Right lobe of liver (tissue), 6 donors: ENCODE measurements around the gene ULK4. TPM values are rescaled to one million over a fixed set of nuclear protein-coding genes. Genes with fewer than 3 reads are reported as not detected.

Experiments
- ATAC-seq, 4 donors: fragments of 200-7000 bp; cut with Tn5 transposase; one replicate each; pipeline ENCODE4 v1.9.1; 2020; ENCODE audit warnings: mild to moderate bottlenecking in 4 of 4, moderate library complexity in 4 of 4
- DNase-seq, 3 donors: peaks; one replicate each; pipeline ENCODE4 v3.0.0-alpha.2; 2020
- H3K27ac ChIP-seq, 3 donors: fragments of 200-600 bp; one replicate each; pipeline ENCODE4 v1.8.0; 2022
- H3K27me3 ChIP-seq, 2 donors: fragments of 200-600 bp; one replicate each; pipeline ENCODE4 v1.8.0; 2022
- H3K36me3 ChIP-seq, 4 donors: fragments of 200-600 bp; sonication (generic) in 1 of 4; one replicate each; pipeline versions ENCODE4 v1.5.1 to v1.8.0; 2017 to 2022; ENCODE audit warnings: control low read depth in 1 of 4
- H3K4me1 ChIP-seq, 4 donors: fragments of 200-600 bp; sonication (generic) in 1 of 4; one replicate each; pipeline versions ENCODE4 v1.5.1 to v1.8.0; 2017 to 2022; ENCODE audit warnings: control low read depth in 1 of 4
- H3K4me3 ChIP-seq, 3 donors: fragments of 200-600 bp; one replicate each; pipeline ENCODE4 v1.8.0; 2022
- H3K9me3 ChIP-seq, 4 donors: fragments of 200-600 bp; sonication (generic) in 1 of 4; one replicate each; pipeline versions ENCODE4 v1.5.1 to v1.8.0; 2017 to 2022; ENCODE audit warnings: control low read depth in 1 of 4
- POLR2A ChIP-seq: fragments of 450-650 bp; IDR thresholded peaks from one replicate; pipeline ENCODE4 v1.6.1; 2017; ENCODE audit warnings: antibody characterized with exemption, mild to moderate bottlenecking
- WGBS: methylation state at CpG from one replicate; pipeline ENCODE4 v1.1.6; 2018; ENCODE audit warnings: low coverage, low lambda C conversion rate; ENCODE audit not compliant: insufficient coverage; ENCODE audit errors: missing lambda C conversion rate; 5-methylcytosine and 5-hydroxymethylcytosine counted together
- intact Hi-C, 2 donors: fragments of 100-400 bp; cut with DNase I; formaldehyde crosslinking; loops; one replicate each; pipeline versions ENCODE4 v1.11.2 to v1.14.1; 2022
- total RNA-seq, 6 experiments: library from RNA; depleted of rRNA in 2 of 6; stranded (reverse); fragments of >200 nt in 2 of 6; fragmentation: NEBNext Ultra II Directional in 3 of 6; extraction: Animal tissue kit (Norgen Biotek cat#: 25700) in 3 of 6; gene quantifications; one replicate each; pipeline versions ENCODE4 v1.1.0 to v1.2.4, GENCODE V29; 2016 to 2023
- TF ChIP-seq, protein P1 (sequence below), 4 donors: fragments of 200-600 bp in 3 of 4; fragments of 450-650 bp in 1 of 4; IDR thresholded peaks; one replicate each; pipeline versions ENCODE4 v1.5.1 to v1.8.0; 2016 to 2022; ENCODE audit warnings: antibody characterized with exemption in 4 of 4, mild to moderate bottlenecking in 2 of 4
- donor health status: DM: no; HTN: yes; CAD: no.
- donor health status: DM: no; HTN: no; CAD: no.
- donor health status: DM: no; HTN: no; CAD: no.
- donor health status: DM: no; HTN: yes; CAD: no.
- donor health status: DM: no; HTN: yes; CAD: no.

The ULK4 gene
- total RNA-seq, 6 experiments from 2014 or later = 2.8 to 5.6 (median 4.9) TPM

DNA sequence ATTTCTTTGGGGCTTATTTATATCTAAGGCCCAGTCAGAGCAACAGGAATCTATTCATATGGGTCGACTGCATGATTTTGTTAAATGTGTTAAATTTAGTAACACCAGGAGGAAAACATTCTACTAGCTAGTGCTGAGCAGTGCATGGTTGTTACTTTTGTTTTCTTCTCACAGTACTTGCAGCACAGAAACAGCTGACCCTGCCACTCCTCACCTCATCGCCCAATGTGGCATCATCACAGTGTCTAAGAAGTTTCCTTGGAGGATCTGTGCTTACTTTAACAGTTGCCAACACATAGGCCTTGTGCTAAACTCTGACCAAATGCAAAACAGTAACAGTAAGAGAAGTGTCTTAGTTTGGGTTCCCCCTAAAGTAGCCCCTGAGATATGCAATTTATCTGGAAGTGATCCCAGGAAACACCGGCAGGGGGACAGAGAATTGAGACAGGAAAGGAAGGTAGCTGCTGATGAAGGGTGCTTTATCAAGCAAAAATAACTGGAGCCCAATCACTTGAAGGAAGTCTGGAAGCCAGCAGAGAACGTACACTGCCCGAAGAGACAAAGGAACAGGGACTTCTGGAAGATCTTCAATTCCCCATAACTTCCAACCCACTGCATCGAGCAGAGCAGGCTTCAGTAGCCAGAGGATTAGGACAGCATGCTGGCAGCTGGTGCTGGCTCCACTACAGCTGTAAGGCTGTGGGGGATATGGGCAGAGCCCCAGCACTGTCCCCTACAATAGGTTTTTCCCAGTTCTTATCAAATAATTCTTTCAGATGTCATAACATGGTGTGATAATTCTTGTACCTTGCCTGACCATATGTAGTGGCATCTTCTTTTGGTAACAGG lies 36.0 kb upstream of the ULK4 start:
- DNase-seq (no peak), ATAC-seq (no peak)
- no peaks in the 10 kb centered on the region for H3K4me1 ChIP-seq
- H3K27me3 ChIP-seq = no peaks in the 10 kb centered on the region
- no peaks in the 10 kb centered on the region for H3K36me3 ChIP-seq
- no peaks in the 10 kb centered on the region for H3K9me3 ChIP-seq
- TF ChIP-seq POLR2A = no peak
- TF ChIP-seq, protein P1, sequence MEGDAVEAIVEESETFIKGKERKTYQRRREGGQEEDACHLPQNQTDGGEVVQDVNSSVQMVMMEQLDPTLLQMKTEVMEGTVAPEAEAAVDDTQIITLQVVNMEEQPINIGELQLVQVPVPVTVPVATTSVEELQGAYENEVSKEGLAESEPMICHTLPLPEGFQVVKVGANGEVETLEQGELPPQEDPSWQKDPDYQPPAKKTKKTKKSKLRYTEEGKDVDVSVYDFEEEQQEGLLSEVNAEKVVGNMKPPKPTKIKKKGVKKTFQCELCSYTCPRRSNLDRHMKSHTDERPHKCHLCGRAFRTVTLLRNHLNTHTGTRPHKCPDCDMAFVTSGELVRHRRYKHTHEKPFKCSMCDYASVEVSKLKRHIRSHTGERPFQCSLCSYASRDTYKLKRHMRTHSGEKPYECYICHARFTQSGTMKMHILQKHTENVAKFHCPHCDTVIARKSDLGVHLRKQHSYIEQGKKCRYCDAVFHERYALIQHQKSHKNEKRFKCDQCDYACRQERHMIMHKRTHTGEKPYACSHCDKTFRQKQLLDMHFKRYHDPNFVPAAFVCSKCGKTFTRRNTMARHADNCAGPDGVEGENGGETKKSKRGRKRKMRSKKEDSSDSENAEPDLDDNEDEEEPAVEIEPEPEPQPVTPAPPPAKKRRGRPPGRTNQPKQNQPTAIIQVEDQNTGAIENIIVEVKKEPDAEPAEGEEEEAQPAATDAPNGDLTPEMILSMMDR (IDR thresholded peaks at IDR 0.05) = peak in 3 of 4 donors; percentile 11 to 15 (median 12)
- intact Hi-C loops = no loop called here
- no peak overlapping the region for H3K4me3 ChIP-seq
- WGBS = 52% methylated on average over 6 of the region's 6 CpGs
- no peak overlapping the region for H3K27ac ChIP-seq

DNA sequence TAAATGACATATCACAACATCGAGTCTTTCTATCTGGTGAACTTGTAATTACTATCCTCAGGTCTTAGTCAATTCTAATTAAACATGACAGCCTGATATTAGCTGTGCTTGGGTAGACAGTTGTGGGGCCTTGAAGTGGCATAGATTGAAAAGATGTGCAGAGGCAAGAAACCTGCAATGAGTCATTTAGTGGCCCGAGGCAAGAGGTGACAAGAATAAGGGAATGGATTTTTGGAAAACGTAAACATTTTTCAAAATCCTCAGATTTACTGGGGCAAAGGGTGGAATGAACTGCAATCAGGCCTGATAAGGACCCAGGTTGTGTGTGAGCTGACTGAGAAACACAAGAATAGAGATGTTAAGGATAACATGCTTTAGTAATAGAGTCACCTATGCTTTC lies 29.5 kb upstream of the ULK4 start:
- Histone ChIP-seq H3K27me3 (no peaks in the 10 kb centered on the region), H3K36me3 (no peaks in the 10 kb centered on the region), H3K4me3 (no peak overlapping the region), H3K4me1 (no peaks in the 10 kb centered on the region), H3K27ac (no peak overlapping the region), H3K9me3 (no peaks in the 10 kb centered on the region)
- 53% methylated on average over 3 of the region's 3 CpGs for WGBS
- intact Hi-C loops = no loop called here
- TF ChIP-seq, protein P1 (IDR thresholded peaks at IDR 0.05) = no peak
- no peak for TF ChIP-seq POLR2A
- DNase-seq = no peak
- no peak for ATAC-seq

DNA sequence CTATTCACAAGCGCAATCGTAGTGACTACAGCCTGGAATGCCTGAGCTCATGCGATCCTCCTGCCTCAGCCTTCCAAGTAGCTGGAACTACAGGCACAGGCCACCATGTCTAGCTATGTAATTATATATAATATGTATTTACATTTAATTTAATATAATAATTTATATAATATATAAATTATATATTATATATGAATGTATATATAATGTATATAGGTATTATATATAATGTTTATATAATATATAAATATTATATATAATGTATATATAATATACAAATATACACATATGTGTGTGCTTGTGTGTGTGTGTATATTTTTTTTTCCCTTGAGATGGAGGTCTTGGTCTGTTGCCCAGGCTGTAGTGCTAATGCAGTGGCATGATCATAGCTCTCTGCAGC lies 27.6 kb upstream of the ULK4 start:
- intact Hi-C loops = no loop called here
- DNase-seq = no peak
- TF ChIP-seq, protein P1 (IDR thresholded peaks at IDR 0.05) = no peak
- no peak for TF ChIP-seq POLR2A
- Histone ChIP-seq H3K27ac (no peak overlapping the region), H3K9me3 (no peaks in the 10 kb centered on the region), H3K4me1 (no peaks in the 10 kb centered on the region), H3K27me3 (no peaks in the 10 kb centered on the region), H3K4me3 (no peak overlapping the region), H3K36me3 (no peaks in the 10 kb centered on the region)
- WGBS = 86% methylated on average over 1 of the region's 3 CpGs
- ATAC-seq = no peak

DNA sequence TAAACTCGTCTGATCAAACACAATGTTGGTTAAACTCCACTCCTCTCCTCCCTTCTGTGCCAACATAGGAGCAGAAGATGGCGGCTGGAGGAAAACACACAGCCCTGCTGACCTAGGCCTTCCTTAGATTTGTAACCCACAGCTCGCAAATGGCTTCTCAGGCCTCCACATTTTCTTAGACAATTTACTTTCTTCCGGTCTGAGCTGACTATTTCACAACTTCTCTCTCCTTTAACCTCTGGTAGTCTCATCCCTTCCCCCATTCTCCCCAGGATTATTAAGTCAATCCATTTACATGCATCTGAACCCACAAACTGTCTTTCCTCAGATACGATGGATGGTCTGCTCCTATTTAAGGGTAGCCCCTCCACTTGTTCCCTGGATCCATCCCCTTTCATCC lies 25.7 kb upstream of the ULK4 start:
- H3K36me3 ChIP-seq = no peaks in the 10 kb centered on the region
- no peaks in the 10 kb centered on the region for H3K9me3 ChIP-seq
- H3K27ac ChIP-seq = no peak overlapping the region
- TF ChIP-seq POLR2A = no peak
- ATAC-seq (no peak), DNase-seq (no peak)
- intact Hi-C loops = no loop called here
- H3K4me3 ChIP-seq = no peak overlapping the region
- H3K4me1 ChIP-seq = no peaks in the 10 kb centered on the region
- WGBS = 77% methylated on average over 5 of the region's 5 CpGs
- H3K27me3 ChIP-seq = no peaks in the 10 kb centered on the region

DNA sequence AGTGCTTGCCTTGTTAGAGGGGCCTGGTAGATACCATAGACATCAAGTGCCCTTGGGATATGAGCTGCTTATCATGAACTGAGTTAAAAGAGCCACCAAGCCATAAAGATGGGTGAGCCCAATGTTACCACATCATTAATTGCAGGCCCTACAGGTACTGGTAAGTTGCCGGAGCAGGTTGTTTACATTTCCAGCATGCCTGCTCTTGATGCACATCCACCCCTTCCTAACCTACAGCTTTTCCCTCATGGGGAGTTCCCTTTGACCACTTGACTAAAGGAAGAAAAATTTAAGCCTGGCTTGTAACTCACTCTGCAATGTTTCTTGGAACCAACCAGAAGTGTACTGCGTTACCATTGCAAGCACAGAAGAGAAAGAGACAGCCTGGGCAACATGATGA lies 24.7 kb upstream of the ULK4 start:
- 92% methylated on average over 2 of the region's 2 CpGs for WGBS
- Histone ChIP-seq H3K4me3 (no peak overlapping the region), H3K27me3 (no peaks in the 10 kb centered on the region), H3K36me3 (no peaks in the 10 kb centered on the region), H3K9me3 (no peaks in the 10 kb centered on the region), H3K4me1 (no peaks in the 10 kb centered on the region), H3K27ac (no peak overlapping the region)
- intact Hi-C loops = no loop called here
- DNase-seq = no peak
- TF ChIP-seq, protein P1 (IDR thresholded peaks at IDR 0.05) = no peak
- TF ChIP-seq POLR2A = no peak
- no peak for ATAC-seq
